ENCODE measurements around the gene DCDC2C.

DNA sequence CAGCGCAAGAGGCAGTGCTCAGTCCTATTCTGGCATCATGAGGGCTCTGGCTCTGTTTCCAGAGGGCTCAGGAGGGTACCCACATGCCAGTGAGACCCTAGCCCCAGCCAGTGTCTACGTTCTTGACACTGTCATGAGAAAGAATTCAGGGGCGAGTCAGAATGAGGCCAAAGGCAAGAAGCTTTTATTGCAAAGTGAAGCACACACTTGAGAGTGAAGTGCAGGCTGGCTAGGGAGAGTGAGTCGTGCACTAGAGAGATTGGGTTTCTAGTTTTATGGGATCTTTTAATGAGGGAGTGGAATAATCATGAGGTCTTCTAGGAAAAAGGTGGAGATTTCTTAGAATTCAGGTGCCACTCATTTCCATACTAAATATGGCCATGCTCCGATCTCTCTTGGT, 164.1 kb downstream of the DCDC2C start:
- TF ChIP-seq, protein P1, sequence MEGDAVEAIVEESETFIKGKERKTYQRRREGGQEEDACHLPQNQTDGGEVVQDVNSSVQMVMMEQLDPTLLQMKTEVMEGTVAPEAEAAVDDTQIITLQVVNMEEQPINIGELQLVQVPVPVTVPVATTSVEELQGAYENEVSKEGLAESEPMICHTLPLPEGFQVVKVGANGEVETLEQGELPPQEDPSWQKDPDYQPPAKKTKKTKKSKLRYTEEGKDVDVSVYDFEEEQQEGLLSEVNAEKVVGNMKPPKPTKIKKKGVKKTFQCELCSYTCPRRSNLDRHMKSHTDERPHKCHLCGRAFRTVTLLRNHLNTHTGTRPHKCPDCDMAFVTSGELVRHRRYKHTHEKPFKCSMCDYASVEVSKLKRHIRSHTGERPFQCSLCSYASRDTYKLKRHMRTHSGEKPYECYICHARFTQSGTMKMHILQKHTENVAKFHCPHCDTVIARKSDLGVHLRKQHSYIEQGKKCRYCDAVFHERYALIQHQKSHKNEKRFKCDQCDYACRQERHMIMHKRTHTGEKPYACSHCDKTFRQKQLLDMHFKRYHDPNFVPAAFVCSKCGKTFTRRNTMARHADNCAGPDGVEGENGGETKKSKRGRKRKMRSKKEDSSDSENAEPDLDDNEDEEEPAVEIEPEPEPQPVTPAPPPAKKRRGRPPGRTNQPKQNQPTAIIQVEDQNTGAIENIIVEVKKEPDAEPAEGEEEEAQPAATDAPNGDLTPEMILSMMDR (IDR thresholded peaks at IDR 0.05), result no peak
- TF ChIP-seq POLR2A (IDR thresholded peaks at IDR 0.05), result no peak

All from thyroid gland (tissue), 4 donors.